Stimulated activated CD4-positive, alpha-beta T cell treated with anti-CD3 and anti-CD28 coated beads, TNF-alpha, amount 100 ng/mL, for 48 hours (primary cell): ENCODE results near the gene CRYBA2.

Experiments
- DNase-seq, 3 donors: peaks; one replicate each; pipeline ENCODE4 v3.0.0-alpha.2; 2020; ENCODE audit warnings: low read depth in 3 of 3

The CRYBA2 gene

DNA sequence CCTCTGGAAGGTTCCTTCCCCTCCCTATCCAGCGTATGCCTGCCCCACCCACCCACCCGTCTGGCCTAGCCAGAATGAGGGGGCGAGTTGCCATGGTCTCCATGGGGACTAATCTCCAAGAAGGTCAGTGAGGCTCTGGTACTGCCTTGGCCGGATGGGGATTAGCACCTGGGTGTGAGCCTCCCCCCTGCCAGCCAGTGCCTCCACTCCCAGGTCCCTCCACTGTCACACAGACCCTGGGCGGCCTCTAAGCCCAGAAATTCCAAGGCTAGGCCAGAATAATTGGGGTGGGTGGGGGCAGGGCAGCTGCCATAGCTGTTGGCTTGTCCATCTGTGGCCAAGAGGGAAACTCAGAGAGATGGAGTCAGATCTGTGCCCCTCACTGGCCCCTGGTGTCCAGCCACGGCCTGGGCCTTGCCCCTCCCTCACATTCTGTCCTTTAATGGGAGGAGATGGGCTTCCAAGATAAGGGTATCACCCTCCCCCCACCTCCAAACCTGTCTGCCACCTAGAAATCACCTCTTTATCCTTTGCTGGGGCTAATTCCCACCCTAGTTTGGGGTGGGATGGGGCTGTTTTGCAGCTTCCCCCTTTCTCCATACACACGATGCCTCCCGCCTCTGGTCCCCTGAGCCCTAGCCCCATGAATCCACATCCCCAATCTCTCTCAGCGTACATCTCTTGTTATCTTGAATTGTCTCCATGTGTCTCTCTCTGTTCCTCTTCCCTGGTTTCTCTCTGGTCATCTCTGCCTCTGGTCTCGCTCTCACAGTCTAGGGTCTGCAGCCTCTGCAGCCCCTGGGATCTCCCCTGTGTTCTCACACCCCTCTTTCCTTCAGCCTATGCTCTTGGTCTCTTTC is 6.0 kb upstream of the CRYBA2 start:
- no peak for DNase-seq

DNA sequence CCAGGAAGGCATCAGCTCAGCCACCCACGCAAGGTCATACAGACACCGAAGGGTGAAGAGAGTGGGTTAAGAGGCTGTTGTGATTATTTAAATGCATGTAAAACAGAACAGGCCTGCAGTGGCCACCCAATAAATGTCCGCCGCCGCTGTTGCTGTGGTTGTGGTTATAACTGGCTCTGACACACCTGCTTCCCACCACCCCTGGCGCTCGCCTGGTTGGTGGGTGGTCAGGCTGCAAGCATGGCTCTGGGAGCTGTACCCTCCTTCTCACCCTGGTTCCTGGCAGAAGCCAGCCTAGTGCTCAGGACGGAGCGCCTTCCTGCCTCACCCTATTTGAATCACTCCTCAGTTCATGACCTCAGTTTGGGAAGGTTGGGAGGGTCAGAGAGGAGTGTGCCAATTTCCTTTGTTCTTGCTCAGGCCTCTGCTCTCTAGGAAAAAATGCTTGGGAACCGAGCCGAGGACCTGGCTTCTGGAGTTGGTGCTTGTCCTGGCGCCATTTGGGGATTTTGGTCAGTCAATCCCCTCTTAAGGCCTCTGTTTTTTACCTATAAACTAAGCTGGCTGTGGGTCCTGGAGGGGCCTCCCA is 5.3 kb upstream of the CRYBA2 start:
- DNase-seq: no peak

- no peak for DNase-seq
These were observed 4.5 kb upstream of the CRYBA2 start for GRCh38 chr2:218997731-218998130.

DNA sequence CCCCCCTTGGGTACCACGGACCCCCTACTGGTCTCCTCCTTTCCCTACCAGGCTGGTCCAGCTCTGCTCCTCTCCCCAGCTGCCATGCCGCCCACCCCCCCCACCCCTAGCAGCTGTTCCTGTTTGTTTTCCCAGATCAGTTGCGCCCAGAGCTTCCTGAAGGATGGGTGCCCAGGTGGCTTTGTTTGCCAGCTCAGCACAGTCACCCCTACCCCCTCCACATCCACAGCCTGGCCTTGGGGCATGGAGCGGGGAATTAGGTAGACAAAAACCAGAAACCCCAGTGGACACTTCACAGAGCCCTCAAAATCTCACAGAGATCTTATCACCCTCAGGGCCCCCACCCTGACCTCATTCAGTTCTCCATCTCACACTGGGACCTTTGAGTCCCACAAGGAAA is 3.7 kb upstream of the CRYBA2 start:
- no peak for DNase-seq

DNA sequence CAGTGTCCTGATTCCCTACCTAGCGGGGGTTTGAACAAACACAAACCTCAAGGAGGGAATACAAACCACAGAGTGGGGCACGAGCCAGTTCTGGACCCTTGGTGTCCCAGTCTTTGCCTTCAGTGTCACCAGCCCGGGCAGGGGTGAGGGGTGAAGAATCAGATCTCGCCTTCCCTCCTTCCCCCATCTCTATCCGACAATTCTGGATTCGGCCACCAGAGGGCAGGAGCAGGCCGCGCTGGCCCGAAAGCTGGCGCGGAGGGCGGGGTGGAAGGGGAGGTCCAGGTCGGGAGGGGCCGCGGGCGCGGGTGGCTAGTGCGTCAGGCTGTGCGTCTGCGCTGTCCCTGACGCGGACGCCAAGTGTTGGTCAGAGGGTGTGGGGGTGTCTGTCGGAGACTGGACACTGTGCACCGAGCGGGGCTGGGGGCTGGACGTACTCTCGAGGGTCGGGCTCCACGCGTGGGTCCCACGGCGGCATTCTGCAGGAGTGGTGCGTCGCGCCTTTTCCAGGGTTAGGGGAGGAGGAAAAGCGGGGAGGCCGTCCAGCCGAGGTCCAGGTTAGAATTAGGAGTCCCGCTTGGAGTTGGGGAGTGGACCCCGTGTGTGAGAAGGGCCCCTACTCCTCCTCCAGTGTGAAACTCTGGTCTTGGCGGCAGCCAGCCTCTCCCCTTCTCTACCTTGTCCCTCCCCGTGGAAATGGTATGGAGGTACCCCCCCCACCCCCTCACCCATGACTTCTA is 2.9 kb upstream of the CRYBA2 start:
- DNase-seq: peak; percentile 61 to 85 (median 80)

GRCh38 chr2:218995561-218995960 is 2.3 kb upstream of the CRYBA2 start:
- DNase-seq: no peak

DNA sequence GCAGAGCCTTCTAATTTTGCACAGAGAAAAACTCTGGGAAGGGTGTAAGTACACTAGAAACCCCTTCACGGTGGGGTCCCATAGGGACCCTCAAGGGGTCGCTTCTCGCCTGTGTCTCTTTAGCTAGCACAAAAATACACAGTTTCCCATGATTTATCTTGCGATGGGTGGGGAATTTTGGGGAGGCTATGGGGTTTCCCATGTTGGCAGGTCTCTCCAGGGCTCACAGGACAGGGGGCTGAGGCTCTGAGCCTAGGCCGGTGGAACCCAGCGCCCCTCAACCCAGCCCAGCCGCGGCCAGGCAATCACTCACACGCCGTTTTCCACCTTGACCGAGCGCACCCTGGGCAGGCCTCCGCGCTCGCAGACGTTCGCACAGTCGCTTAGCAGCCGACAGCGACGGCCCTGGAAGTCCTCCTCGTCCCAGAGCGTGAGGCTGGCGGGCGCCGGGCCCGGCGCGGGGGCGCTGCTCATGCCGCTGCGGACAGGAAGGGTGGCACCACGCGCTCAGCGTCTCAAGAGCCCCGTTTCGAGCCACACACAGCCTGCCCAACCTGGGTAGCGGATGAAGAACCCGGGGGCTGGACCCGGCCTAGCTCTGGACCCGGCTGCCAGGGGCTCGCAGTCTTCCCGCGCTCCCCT is 398 bp downstream of the CRYBA2 start:
- DNase-seq: no peak

GRCh38 chr2:218992196-218992595 is 1.0 kb downstream of the CRYBA2 start:
- no peak for DNase-seq

GRCh38 chr2:218991674-218992168 is 1.5 kb downstream of the CRYBA2 start:
- no peak for DNase-seq

GRCh38 chr2:218990612-218991011 is 2.6 kb downstream of the CRYBA2 start:
- DNase-seq: no peak

DNA sequence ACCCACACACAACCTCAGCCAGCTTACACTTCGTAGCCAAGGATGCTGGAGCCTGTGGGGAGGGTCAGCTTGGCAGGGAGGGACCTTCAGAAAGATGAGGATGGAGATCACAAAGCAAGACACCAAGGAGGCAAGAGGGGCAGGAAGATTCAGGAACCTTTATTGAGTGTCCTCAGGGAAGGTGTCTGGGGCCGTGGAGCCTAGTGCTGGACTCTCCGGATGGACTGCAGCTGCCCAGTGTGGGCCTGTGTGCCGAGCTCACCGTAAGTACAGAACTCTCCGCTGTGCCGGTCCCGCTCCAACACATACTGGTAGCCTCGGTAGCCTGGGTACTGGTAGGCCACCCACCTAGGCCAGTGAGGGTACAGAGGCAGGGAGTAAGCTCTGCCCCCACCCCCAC is 3.2 kb downstream of the CRYBA2 start:
- no peak for DNase-seq

- no peak for DNase-seq
These were observed 4.6 kb downstream of the CRYBA2 start for GRCh38 chr2:218988650-218989049.

- no peak for DNase-seq
These were observed 5.1 kb downstream of the CRYBA2 start for GRCh38 chr2:218988164-218988563.

DNA sequence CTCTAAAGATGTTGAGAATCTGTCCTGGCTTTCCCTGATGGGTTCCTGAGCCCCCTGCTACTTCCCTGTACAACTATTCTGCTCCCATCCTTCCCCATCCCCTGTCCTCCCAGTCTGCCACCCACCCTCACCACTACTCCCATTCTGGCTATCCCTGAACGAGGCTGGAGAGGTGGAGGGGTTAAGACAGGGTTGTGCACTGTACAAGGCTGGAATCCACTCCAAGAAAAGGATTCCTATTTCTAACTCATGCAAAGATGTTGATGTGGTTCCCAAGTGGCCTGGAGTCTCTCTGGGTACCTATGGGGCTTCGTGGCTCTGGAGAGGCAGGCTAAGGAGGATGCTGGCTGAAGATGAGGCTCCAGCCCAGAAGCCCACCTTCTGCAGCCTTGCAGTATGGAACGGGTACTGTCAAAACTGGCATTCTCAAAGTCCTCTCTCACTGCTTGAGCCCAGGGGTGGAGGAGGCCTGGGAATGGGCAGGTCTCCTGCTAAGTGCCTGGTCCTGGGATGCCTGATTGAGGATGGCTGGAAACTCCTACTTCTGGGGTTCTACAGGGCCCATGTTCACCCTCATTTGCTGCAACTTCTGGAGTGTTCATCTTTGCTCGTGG is 7.0 kb downstream of the CRYBA2 start:
- DNase-seq: no peak

- DNase-seq: no peak
These were observed 7.7 kb downstream of the CRYBA2 start for GRCh38 chr2:218985325-218986091.

DNA sequence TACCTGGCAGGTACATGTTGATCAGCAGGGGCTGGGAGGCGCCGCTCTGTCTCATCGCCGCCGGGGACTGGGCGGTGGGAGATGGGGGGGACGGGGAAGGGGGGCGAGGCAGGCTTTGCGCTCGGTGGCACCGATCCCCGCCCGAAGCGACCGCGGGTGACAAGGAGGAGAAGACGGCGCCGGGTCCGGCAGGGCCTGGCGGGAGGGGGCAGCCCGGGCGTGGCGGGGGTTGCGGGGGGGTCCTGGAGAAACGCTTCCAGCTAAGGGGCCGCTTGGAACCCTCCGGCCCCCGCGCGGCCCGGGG is 8.2 kb downstream of the CRYBA2 start, which contains the start of gene FEV:
TSS of gene FEV (minus strand) at position 164 of the 304 bp plus-strand sequence. CDS start at position 55, 109 bp downstream.
- DNase-seq: no peak

- DNase-seq: no peak
These were observed 8.8 kb downstream of the CRYBA2 start for GRCh38 chr2:218984239-218985020.

DNA sequence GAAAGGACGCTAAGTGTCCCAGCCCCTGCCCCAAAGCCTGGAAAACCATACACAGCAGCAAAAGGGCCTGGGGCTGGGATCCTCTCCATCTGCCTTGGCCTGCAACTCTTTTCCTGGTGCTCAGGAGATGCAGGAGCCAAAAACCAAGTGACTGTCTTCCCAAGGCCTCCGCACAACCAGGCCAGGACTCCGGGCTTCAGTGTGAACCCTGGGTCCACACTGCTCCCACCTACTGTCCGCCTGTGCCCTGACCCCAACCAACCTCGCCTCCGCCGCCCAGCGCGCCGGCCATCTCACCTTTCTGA is 9.3 kb downstream of the CRYBA2 start:
- DNase-seq: no peak

DNA sequence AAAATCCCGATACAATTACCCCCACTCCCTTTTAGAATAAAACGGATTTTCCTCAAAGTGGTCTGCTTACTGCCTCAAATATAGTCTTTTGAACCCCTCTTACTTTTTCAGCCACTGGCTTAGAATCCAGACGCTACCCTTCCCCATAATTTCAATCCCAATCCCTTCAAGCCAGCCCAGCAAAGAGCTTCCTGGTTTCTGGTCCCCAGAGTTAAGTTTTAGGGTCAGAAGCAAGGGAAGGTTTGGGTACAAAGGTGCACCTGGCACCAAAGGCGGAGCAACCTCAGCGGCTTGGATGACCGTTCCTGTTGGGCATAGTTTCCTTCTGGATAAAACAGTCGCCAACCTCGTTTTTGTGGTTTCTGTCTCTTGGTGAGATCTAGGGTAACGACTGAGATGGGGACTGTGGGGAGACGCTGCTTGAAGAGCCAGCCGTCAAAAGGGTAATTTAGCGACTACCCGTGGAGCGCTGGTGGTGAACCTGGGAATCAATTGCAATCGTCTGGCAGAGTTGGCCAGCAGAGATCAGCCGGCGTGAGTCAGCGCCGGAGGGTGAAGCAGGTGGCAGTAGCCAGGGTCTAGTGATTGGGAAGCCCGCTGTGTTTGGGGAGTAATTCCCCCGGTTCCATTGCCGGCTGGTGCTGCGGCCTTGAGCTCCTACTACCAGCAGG is 9.8 kb downstream of the CRYBA2 start:
- no peak for DNase-seq
